HepG2 (cell line): ENCODE results near the gene USP25. TPM values are rescaled to one million over a fixed set of nuclear protein-coding genes. Genes with fewer than 3 reads are reported as not detected.

Source experiments
- ATAC-seq: fragments of 200-7000 bp; cut with Tn5 transposase; 3 replicates; pipeline ENCODE4 v1.9.1; 2020; ENCODE audit warnings: mild to moderate bottlenecking, moderate library complexity
- BruUV-seq: library from RNA; stranded (reverse); fragments of 400-500 nt; replicated peaks from 2 replicates; lab custom pipeline; 2021; lab: Mats Ljungman, UMichigan
- CTCF ChIA-PET: fragments of 300-600 bp; formaldehyde crosslinking; extraction: SDS; loops from one replicate; lab custom pipeline; 2021; ENCODE audit warnings: low total read pairs, inconsistent platforms, low intra/inter-chr PET ratio; lab: Yijun Ruan, JAX
- POLR2A ChIA-PET: fragments of 350-600 bp; sonication (Branson Sonifier 250); formaldehyde crosslinking; loops from one replicate; lab custom pipeline; 2020; ENCODE audit warnings: antibody characterized with exemption, inconsistent platforms; lab: Yijun Ruan, JAX
- DNase-seq: peaks from one replicate; pipeline ENCODE4 v3.0.0-alpha.2; 2015; ENCODE audit warnings: low spot score
- FAIRE-seq: peaks from 3 replicates; lab custom pipeline; 2011; peaks lifted over from hg19 to GRCh38; lab: Jason Lieb, UNC
- H2AFZ ChIP-seq: one replicate; pipeline ENCODE4 v1.6.1; 2011; ENCODE audit warnings: low read length, inconsistent platforms
- H3K27ac ChIP-seq: fragments of 300-600 bp; 3 replicates; pipeline ENCODE4 v1.8.0; 2011; ENCODE audit warnings: mixed run types, mild to moderate bottlenecking, mixed read lengths, low read length, inconsistent platforms; ENCODE audit not compliant: insufficient read depth; ENCODE audit errors: extremely low read length
- H3K27me3 ChIP-seq, 2 experiments: fragments of 200-600 bp in 1 of 2; 2 replicates in 1 of 2; 3 replicates in 1 of 2; pipeline versions ENCODE4 v1.6.0 to v1.8.0; 2011; ENCODE audit warnings: low read length in 2 of 2, mild to moderate bottlenecking in 2 of 2, moderate library complexity in 2 of 2, inconsistent platforms in 1 of 2; ENCODE audit not compliant: insufficient read depth in 2 of 2, control insufficient read depth in 1 of 2
- H3K36me3 ChIP-seq, 2 experiments: fragments of 200-600 bp in 1 of 2; replicated peaks in 1 of 2; 2 replicates in 1 of 2; 3 replicates in 1 of 2; pipeline versions ENCODE4 v1.5.1 to v1.8.0; 2011; ENCODE audit warnings: low read length in 2 of 2, inconsistent platforms in 1 of 2; ENCODE audit not compliant: insufficient read depth in 2 of 2, control insufficient read depth in 1 of 2
- H3K4me1 ChIP-seq: 2 replicates; pipeline ENCODE4 v1.5.1; 2012; ENCODE audit warnings: low read length, inconsistent platforms; ENCODE audit not compliant: insufficient read depth
- H3K4me2 ChIP-seq: 2 replicates; pipeline ENCODE4 v1.6.0; 2011; ENCODE audit warnings: low read depth, low read length, inconsistent platforms
- H3K4me3 ChIP-seq, 3 experiments: fragments of 200-600 bp in 1 of 3; sonication (generic), shearing (Covaris generic) in 1 of 3; replicated peaks in 1 of 3; 2 replicates each; pipeline ENCODE4 v1.5.1; 2011 to 2016; ENCODE audit warnings: low read length in 3 of 3, inconsistent platforms in 2 of 3, low read depth in 2 of 3, mild to moderate bottlenecking in 2 of 3, control low read depth in 1 of 3, mixed read lengths in 1 of 3; ENCODE audit not compliant: insufficient read depth in 1 of 3
- H3K79me2 ChIP-seq: one replicate; pipeline ENCODE4 v1.6.1; 2011; ENCODE audit warnings: low read length, inconsistent platforms; ENCODE audit not compliant: insufficient read depth
- H3K9ac ChIP-seq: 2 replicates; pipeline ENCODE4 v1.6.0; 2011; ENCODE audit warnings: mild to moderate bottlenecking, low read depth, low read length, inconsistent platforms; ENCODE audit not compliant: insufficient read depth
- H3K9me3 ChIP-seq: 2 replicates; pipeline ENCODE4 v1.5.1; 2012; ENCODE audit warnings: mild to moderate bottlenecking, low read length
- H4K20me1 ChIP-seq: 2 replicates; pipeline ENCODE4 v1.6.0; 2011; ENCODE audit warnings: inconsistent platforms, mild to moderate bottlenecking, low read length, moderate library complexity; ENCODE audit not compliant: insufficient read depth
- ADNP ChIP-seq: sonication (generic); formaldehyde crosslinking; IDR thresholded peaks from 2 replicates; pipeline ENCODE4 v1.4.0; 2020; ENCODE audit warnings: missing genetic modification reagents
- HMGA1 ChIP-seq: sonication (generic); formaldehyde crosslinking; conservative IDR thresholded peaks from 2 replicates; pipeline ENCODE4 v1.4.0; 2020; ENCODE audit warnings: missing genetic modification reagents
- IRF9 ChIP-seq: sonication (generic); formaldehyde crosslinking; IDR thresholded peaks from 2 replicates; pipeline ENCODE4 v1.8.0; 2022; ENCODE audit warnings: missing genetic modification reagents, mild to moderate bottlenecking, borderline replicate concordance
- PLSCR1 ChIP-seq: sonication (generic); formaldehyde crosslinking; IDR thresholded peaks from 2 replicates; pipeline ENCODE4 v1.5.0; 2020; ENCODE audit warnings: missing genetic modification reagents, mild to moderate bottlenecking, borderline replicate concordance
- RFXAP ChIP-seq: sonication (generic); formaldehyde crosslinking; IDR thresholded peaks from 2 replicates; pipeline ENCODE4 v1.4.0; 2020; ENCODE audit warnings: missing genetic modification reagents, borderline replicate concordance
- ZNF687 ChIP-seq: sonication (generic); formaldehyde crosslinking; IDR thresholded peaks from 2 replicates; pipeline ENCODE4 v1.5.1; 2020; ENCODE audit warnings: mild to moderate bottlenecking, missing genetic modification reagents, moderate library complexity
- ZNF709 ChIP-seq: sonication (generic); formaldehyde crosslinking; IDR thresholded peaks from 2 replicates; pipeline ENCODE4 v1.5.0; 2020; ENCODE audit warnings: mild to moderate bottlenecking, missing genetic modification reagents
- ZNF788 ChIP-seq: sonication (generic); formaldehyde crosslinking; IDR thresholded peaks from 2 replicates; pipeline ENCODE4 v1.5.0; 2020; ENCODE audit warnings: mild to moderate bottlenecking, missing genetic modification reagents, borderline replicate concordance
- WGBS: methylation state at CpG from one replicate; pipeline ENCODE4 v1.1.6; 2017; ENCODE audit warnings: low lambda C conversion rate; 5-methylcytosine and 5-hydroxymethylcytosine counted together
- in situ Hi-C: cut with HindIII; loops from 2 replicates; pipeline ENCODE4 v1.10.0; 2017; ENCODE audit warnings: low pct_unique_long_range_greater_than_20kb; ENCODE audit not compliant: extremely low pct_ligation_motif_present
- intact Hi-C: fragments of 100-400 bp; cut with micrococcal nuclease; formaldehyde crosslinking; loops from one replicate; pipeline ENCODE4 v1.10.0; 2022; ENCODE audit not compliant: unreplicated experiment
- polyA plus RNA-seq, 8 experiments: library from polyadenylated mRNA; depleted of rRNA in 3 of 8; stranded (reverse) in 7 of 8; unstranded in 1 of 8; fragments of >200 nt; fragmentation: Illumina TruSeq in 4 of 8; extraction: Trizol in 4 of 8; gene quantifications; 2 replicates each; pipeline versions ENCODE4 v1.2.1 to v1.2.3, GENCODE V29; 2011 to 2016; ENCODE audit warnings: low read depth in 4 of 8, missing spikeins in 1 of 8, mixed read lengths in 1 of 8; ENCODE audit not compliant: insufficient read depth in 1 of 8
- total RNA-seq, 5 experiments: library from RNA; depleted of rRNA; stranded (reverse); fragments of >200 nt; fragmentation: Illumina TruSeq; extraction: Trizol; gene quantifications; 2 replicates each; pipeline ENCODE4 v1.2.3, GENCODE V29; 2016; ENCODE audit warnings: low read depth in 1 of 5

Gene USP25
- total and polyA plus RNA-seq, 2 of the 13 experiments (the other 11 are each of a cell fraction or from before 2014, with no cell fraction given), result 12.4 to 26.3 TPM

- TF ChIP-seq ZNF788 (CRISPR knock-in tag) (no peak), ADNP (CRISPR knock-in tag) (no peak)
Observed at GRCh38 chr21:15742052-15742670, 12.4 kb downstream of the USP25 start (continued).

- BruUV-seq, result no TSS peak
- Histone ChIP-seq H2AFZ (no peak overlapping the region), H3K9ac (no peak overlapping the region), H4K20me1 (peaks cover 29% of the 10 kb centered on the region), H3K4me2 (no peak overlapping the region), H3K36me3 (no peaks in the 10 kb centered on the region), H3K4me3 (no peak overlapping the region), H3K4me1 (peaks cover 61% of the 10 kb centered on the region), H3K79me2 (peaks cover 93% of the 10 kb centered on the region), H3K27ac (no peak overlapping the region), H3K9me3 (no peaks in the 10 kb centered on the region), H3K27me3 (no peaks in the 10 kb centered on the region)
- in situ Hi-C loops (no loop called here), intact Hi-C loops (loop anchor here (5.0 kb wide), 1 partner anchor 50 kb away; no protein-coding TSS in a partner anchor)
- 0 out of 2 replicates have a peak, but pooled peaks have one; percentile 16 for TF ChIP-seq ZNF709 (CRISPR knock-in tag)
- TF ChIP-seq RFXAP, result no peak
- TF ChIP-seq HMGA1 (CRISPR knock-in tag), result no peak
- 0 out of 2 replicates have a peak, but pooled peaks have one; percentile 26 for TF ChIP-seq IRF9 (CRISPR knock-in tag)
- TF ChIP-seq PLSCR1 (CRISPR knock-in tag), result no peak
- TF ChIP-seq ZNF687 (CRISPR knock-in tag), result peak; percentile 28; the same call in 1 of the 2 replicates
- WGBS, result 99% methylated on average over 10 of the region's 13 CpGs
- no peak for FAIRE-seq
- peak; percentile 31; the same call in 2 of the 3 replicates for ATAC-seq
- POLR2A ChIA-PET, result no interaction called here
- no peak for DNase-seq
- CTCF ChIA-PET, result no interaction called here
Observed at GRCh38 chr21:15742694-15743093, 12.9 kb downstream of the USP25 start.
